Ammon's horn (tissue), 1 donor: Measurements from ENCODE around the gene KLK8.

ENCODE experiments used
- DNase-seq: peaks from one replicate; pipeline ENCODE4 v3.0.0-alpha.2; 2016; ENCODE audit warnings: low spot score

The KLK8 gene

DNA sequence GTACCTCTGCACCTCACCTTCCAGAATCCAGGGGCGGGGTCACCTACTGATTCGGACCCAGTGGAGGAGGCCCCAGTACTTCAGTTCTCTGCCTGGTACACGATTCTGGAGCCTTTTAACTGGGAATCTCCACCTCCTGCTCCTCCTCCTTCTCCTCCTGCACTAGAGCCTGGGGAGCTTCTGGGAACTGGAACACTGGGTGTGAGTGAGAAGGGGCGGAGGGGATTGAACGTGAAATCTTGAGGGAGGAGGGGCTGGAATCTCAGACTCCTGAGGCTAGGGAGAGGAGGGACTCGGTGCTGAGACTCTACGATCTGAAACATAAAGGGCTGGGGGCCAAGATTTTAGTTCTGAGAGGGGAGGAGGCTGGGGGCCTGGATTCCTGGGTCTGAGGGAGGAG is at the start of gene KLK8:
Gene KLK8 (minus strand): TSS at position 90 of the 400 bp plus-strand sequence. CDS start 437 bp downstream, outside the sequence.
- DNase-seq: no peak

DNA sequence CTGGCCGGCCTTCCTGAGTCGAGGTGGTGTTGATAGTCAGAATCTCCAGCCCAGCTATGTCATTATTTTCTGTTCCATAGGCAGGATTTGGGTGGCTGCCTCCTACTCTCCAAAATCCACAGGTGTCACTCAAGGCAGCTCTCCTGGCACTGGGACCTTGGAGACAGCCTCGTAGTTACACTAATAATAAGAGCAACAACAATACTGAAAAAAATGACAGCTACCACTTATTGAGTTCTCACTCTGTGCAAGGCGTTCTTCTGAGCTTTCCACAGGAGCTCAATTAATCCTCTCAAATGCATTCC is 45.6 kb upstream of the KLK8 start:
- DNase-seq: no peak

DNA sequence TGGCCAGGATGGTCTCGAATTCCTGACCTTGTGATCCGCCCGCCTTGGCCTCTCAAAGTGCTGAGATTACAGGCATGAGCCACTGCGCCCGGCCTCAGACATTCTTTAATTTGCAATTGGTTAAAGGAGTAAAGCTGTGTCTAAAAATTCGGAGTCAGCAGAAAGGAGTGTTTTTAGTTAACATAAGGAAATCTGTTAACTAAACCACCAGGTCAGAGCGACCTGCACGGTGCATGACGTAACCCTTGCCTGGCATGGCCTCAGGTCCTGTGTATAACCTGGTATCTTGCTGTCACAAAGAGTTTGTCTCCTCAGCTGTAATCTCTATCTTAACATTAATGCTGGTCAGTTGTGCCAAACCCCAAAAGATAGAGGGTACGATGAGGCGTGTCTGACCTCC is 42.9 kb upstream of the KLK8 start:
- no peak for DNase-seq

GRCh38 chr19:51043497-51043896 is 42.1 kb upstream of the KLK8 start:
- no peak for DNase-seq

- no peak for DNase-seq
Observed at GRCh38 chr19:51040151-51040550, 38.7 kb upstream of the KLK8 start.

GRCh38 chr19:51036519-51036918 is 35.1 kb upstream of the KLK8 start:
- DNase-seq: no peak

- no peak for DNase-seq
Observed at GRCh38 chr19:51034704-51035103, 33.3 kb upstream of the KLK8 start, which contains the start of gene KLK12. KLK12 (minus strand) TSS chr19:51035002; CDS start chr19:51034621, 381 bp downstream.

DNA sequence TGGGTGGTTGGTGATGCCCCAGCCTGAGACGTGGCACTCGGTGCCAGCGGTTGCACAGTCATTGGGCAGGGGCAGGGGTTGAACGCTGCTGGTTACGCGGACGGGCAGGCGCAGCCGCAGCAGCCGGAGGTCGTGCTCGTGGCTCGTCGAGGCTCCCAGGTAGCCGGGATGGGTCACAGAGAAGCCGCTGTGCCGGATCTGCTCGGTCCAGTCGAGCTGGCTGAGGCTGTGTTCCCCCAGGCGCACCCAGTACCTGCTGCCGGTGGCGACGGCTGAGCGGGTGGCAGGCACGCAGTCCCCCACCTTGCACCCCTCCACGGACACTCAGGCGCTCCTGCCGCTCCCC is 30.4 kb upstream of the KLK8 start:
- DNase-seq: no peak

DNA sequence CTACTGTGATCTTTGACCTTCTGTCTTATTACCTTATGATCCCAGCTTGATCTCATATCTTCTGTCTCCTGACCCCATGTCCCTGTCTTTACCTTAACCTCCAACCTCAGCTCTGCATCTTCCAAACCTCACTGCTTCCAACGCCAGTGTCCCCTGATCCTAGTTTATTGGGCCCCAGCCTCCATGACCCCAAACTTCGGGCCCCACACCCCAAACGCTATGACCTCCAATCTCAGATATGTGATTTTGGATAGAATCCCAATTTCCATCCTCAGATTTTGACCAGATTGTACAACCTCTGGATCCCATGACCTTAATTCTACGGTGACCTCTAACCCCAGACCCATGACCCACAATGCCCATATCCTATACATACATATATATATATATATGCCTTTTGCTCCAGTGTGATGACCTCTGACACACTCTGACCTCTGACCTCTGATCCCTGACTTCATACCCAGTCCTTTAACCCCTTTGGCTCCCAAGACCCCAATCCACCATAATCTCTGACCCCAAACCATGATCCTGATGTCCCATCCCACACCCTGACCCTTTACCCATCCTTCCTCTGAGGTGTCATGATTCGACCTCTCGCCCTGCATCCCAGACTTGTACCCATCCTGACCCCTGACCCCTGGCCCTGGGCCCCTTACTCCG is 29.9 kb upstream of the KLK8 start:
- DNase-seq: no peak

DNA sequence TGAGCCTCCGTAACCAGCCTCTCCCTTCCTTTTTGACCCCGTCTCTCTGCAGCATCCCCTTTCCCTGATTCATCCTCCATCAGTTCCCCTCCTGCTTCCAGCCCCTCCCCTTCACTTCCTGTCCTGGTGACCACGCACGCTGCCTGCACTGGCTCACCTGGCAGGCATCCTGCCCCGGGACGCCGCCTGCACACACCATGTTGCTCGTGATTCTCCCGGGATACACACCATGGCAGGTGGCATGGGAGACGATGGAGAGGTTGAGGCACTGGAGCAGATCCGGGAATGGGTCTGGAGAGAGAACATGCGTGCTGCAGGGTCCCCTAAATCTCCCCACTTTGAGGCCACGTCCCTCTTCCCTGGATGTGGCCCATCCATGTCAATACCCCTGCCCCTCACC is 29.2 kb upstream of the KLK8 start:
- no peak for DNase-seq

DNA sequence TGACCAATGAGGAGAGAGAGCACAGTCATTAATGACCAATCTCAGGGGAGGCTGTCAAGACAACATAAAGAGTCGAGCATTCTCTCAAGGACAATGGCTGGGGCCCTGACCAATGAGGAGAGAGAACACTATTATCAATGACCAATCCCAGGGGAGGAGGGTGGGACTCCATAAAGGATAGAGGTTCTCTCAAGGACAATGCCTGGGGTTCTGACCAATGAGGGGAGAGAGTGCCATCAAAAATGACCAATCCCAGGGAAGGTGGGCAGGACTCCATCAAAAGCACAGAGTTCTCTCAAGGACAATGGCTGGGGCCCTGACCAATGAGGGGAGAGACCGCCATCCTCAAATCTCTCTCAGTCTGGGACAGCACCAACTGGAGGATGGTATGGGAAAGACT is 28.3 kb upstream of the KLK8 start:
- no peak for DNase-seq

DNA sequence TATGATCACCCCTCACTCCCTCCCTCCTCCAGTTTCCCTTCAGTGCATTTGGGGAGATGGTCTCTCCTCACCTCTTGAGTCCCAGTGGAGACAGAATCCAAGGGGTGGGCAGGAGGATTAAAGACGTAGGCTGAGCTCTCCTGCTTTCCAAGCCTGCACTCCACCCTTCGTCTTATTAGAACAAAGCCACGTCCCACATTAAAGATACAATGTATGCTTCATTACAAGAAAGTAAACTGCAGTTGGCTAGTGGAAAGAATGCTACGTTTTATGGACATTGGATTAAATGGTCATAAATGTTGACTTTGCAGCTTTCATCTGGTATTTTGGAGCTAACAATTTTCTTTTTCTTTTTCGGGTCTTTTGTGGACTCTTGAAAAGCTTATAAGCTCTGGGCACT is 26.5 kb upstream of the KLK8 start:
- DNase-seq: no peak

DNA sequence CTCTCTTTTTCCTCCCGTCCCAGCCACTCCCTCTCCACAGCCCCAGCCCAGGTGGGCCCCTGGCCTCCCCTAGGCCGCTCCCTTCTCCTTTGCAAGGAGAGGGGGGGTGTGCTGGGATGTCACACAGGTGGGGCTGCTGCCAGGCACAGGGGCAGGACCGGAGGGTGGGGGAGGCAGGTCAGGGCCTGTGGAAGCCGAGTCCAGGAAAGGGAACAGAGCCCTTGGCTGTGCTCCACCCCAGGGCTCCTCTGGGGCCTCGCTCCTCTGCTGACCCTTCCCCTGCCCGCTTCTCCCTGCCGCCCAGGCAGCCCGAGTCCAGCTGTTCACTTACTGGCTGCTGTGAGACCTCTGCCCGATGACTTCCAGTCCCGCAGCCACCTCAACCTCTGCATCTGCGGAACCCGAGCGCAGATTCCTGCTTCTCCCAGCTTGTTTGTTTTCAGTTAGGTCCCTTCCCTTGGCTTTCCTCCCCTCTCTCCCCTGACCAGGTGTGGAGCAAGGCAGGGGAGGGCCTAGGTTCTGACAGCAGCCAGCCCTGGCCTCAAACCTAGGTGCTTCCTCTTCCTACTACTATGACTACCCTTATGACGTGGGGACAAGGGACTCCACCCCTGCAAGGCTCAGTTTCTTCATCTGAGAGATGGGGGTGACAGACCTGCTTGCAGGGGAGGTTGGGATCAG is 25.9 kb upstream of the KLK8 start:
- DNase-seq: no peak

DNA sequence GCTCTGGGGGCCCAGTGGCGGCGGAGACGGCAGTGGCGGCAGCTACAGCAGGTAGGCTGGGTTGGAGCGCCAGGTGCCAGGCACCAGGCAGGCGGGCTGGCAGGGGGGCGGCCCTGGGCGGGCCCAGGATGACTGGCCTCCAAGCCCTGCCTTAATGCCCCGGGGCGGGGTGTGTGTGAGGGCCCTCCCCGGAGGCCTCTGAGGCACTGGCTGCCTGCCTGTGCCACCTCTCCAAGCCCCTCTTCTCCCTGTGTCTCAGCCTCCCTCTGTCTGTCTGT is 25.1 kb upstream of the KLK8 start, which contains the start of gene KLK11:
Gene KLK11 (minus strand): TSS at position 63 of the 278 bp plus-strand sequence. CDS start 985 bp downstream, outside the sequence.
- DNase-seq: no peak

- DNase-seq: no peak
Observed at GRCh38 chr19:51025809-51026553, 24.6 kb upstream of the KLK8 start.

GRCh38 chr19:51025401-51025800 is 24.0 kb upstream of the KLK8 start:
- no peak for DNase-seq

DNA sequence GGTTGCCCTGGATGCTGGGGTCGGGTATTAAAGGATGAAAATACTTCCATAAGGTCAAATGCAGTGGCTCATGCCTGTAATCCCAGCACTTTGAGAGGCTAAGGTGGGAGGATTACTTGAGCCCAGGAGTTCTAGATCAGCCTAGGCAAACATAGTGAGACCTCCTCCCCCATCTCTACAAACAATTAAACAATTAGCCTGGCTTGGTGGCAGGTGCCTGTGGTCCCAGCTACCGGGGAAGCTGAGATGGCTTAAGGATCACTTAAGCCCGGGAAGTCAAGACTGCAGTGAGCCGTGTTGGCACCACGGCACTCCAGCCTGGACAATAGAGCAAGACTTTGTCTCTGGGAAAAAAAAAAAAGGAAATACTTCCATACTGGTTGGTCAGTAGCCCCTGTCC is 23.5 kb upstream of the KLK8 start:
- DNase-seq: no peak

DNA sequence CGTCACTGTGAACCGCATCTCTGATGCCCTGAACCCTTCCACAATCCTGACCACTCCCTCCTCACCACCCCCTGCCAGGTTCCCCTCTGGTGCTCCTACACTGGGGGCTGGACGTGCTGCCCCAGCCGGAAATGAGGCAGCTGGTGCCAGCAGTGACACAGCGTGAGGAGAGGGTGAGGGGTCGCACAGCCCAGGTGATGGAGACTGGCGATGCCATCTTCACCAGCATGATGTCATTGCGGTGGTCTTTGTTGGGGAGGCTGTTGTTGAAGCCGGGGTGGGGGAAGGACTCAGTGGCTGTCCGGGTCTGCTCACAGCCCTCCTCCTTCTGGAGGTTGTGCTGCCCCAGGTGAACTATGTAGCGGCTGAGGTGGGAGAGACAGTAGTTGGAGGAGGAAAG is 22.5 kb upstream of the KLK8 start:
- no peak for DNase-seq

- DNase-seq: no peak
Observed at GRCh38 chr19:51022526-51022925, 21.1 kb upstream of the KLK8 start.

GRCh38 chr19:51020988-51021651 is 19.7 kb upstream of the KLK8 start:
- DNase-seq: peak; percentile 52

- no peak for DNase-seq
Observed at GRCh38 chr19:51019544-51019925, 18.1 kb upstream of the KLK8 start, which contains the start of gene KLK10. KLK10 (minus strand) TSS chr19:51019709; CDS start chr19:51019130, 579 bp downstream.

GRCh38 chr19:51018745-51019543 is 17.5 kb upstream of the KLK8 start:
- no peak for DNase-seq
